ENCODE measurements around the gene BLTP3B.

GRCh38 chr12:100110276-100110675 is 32.4 kb downstream of the BLTP3B start:
- TF ChIP-seq CTCF (IDR thresholded peaks at IDR 0.05): no peak
- TF ChIP-seq POLR2A (IDR thresholded peaks at IDR 0.05): no peak
